Cardiac fibroblast (primary cell): ENCODE results near the gene MOV10.

ENCODE experiments used
- DNase-seq, 2 donors: peaks; one replicate each; pipeline versions ENCODE4 v3.0.0 to v3.0.0-alpha.2; 2010; ENCODE audit warnings: low read depth in 2 of 2
- H3K4me3 ChIP-seq, 2 donors: replicated peaks in 1 of 2; 1 replicate in 1 of 2; 2 replicates in 1 of 2; pipeline ENCODE4 v1.5.1; 2011; ENCODE audit warnings: low read depth in 2 of 2, low read length in 2 of 2, mild to moderate bottlenecking in 2 of 2, moderate library complexity in 1 of 2
- TF ChIP-seq, protein P1 (sequence below): IDR thresholded peaks from one replicate; pipeline ENCODE4 v1.5.1; 2011; ENCODE audit warnings: low read depth, mild to moderate bottlenecking, low read length, inconsistent platforms

MOV10 gene

DNA sequence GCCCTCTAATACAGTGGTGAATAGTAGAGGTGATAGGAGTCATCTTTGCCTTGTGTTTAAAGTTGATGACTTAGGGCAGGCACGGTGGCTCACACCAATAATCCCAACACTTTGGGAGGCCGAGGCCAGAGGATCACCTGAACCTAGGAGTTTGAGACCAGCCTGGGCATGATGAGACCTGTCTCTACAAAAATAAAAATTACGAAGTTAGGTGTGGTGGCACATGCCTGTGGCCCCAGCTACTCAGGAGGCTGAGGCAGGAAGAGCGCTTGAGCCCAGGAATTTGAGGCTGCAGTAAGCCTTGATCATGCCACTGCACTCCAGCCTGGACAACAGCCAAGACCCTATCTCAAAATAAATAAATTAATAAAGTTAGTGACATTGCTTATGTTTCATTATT is 28.2 kb upstream of the MOV10 start:
- H3K4me3 ChIP-seq, result no peak overlapping the region
- DNase-seq, result no peak

DNA sequence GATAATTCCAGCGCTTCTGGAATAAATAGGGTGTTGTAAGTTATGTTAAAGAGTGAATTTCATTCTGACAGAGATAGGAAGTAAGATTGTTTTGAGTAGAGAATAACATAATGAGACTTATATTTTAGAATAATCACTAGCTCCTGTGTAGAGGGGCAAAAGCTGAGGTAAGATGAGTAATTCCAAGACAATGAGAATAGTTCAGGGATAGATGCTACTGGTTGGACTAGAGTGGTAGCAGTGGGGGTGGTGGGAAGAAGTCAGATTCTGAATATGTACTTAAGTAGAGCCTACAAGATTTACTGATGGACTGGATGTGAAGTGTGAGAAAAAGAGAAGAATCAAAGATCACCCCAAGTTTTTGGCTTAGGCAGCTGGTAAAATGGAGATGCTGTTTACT is 23.3 kb upstream of the MOV10 start:
- DNase-seq, result peak in 1 of 2 donors; percentile 25
- H3K4me3 ChIP-seq, result no peak overlapping the region
- TF ChIP-seq, protein P1, sequence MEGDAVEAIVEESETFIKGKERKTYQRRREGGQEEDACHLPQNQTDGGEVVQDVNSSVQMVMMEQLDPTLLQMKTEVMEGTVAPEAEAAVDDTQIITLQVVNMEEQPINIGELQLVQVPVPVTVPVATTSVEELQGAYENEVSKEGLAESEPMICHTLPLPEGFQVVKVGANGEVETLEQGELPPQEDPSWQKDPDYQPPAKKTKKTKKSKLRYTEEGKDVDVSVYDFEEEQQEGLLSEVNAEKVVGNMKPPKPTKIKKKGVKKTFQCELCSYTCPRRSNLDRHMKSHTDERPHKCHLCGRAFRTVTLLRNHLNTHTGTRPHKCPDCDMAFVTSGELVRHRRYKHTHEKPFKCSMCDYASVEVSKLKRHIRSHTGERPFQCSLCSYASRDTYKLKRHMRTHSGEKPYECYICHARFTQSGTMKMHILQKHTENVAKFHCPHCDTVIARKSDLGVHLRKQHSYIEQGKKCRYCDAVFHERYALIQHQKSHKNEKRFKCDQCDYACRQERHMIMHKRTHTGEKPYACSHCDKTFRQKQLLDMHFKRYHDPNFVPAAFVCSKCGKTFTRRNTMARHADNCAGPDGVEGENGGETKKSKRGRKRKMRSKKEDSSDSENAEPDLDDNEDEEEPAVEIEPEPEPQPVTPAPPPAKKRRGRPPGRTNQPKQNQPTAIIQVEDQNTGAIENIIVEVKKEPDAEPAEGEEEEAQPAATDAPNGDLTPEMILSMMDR, result no peak

More for the DNA sequence above, 28.2 kb upstream of the MOV10 start:
- TF ChIP-seq, protein P1, result no peak

DNA sequence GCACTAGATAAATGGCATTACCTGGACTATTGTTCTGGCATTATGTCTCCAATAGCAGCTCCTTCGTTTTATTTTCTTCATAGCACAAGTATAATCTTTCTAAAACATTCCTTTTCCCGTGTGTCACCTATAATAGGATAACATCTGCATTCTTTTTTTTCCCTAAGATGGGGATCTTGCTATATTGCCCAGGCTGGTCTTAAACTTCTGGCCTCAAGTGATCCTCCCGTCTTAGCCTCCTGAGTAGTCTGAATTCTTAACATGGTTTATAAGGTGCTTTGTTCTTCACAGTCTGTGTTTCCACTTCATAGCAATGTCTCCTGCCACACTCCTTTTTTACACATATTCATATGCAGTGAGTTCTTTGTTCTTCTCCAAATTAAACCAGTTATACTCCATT is 8.6 kb upstream of the MOV10 start:
- no peak overlapping the region for H3K4me3 ChIP-seq
- no peak for DNase-seq
- TF ChIP-seq, protein P1, result no peak

DNA sequence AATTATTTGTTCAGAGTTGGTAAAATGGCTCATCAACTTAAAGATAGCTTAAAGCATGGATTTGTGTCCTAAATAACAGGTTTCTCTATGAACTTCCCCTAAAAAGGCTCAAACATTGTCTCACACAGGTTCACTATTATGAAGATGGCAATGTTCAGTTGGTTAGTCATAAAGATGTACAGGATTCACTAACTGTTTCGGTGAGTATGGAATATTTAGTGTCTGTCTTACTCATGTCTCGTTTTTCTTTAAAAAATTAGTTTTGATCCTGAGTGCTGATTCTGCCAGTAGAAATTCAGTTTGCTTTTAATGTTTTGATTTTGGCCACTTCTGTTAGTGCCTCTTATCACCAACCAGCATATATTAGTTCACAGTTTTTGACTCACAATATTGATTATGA is 7.5 kb upstream of the MOV10 start:
- TF ChIP-seq, protein P1, result no peak
- H3K4me3 ChIP-seq, result no peak overlapping the region
- no peak for DNase-seq

DNA sequence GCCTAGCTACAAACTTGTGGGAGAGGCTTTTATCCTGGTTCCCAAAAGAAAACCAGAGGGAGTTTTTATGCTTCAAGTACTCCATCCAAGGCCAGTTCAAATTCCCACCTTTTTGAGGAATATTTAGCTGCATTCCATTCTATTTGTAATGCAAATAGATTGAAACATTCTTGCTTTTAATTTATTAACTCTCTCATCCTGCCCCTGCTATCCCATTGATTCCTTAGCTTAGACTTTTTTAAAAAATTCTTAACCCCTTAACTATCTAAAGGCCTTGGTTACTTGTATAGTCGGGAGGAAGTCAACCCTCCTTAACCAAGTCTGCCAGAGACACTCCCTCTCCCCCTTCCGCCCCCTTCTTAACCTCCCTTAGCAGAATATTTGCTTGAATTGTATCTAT is 2.5 kb upstream of the MOV10 start:
- TF ChIP-seq, protein P1, result no peak
- DNase-seq, result no peak
- H3K4me3 ChIP-seq, result no peak overlapping the region

DNA sequence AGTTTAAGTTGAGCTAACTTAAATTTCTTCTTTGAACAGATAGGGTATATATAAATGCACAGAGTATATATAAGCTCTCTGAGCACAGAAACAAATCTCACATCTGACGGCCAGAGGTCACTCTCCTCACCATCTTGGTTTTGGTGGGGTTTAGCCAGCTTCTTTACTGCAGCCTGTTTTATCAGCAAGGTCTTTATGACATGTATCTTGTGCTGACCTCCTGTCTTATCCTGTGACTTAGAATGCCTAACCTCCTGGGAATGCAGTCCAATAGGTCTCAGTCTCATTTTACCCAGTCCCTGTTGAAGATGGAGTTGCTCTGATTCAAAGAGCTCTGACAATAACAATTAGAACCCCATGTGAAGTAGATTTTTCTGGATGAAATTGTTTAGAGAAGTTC is 1.6 kb upstream of the MOV10 start:
- TF ChIP-seq, protein P1, result no peak
- DNase-seq, result no peak
- no peak overlapping the region for H3K4me3 ChIP-seq
